Activated CD4-positive, alpha-beta T cell treated with anti-CD3 and anti-CD28 coated beads for 1 hour (primary cell): ENCODE measurements around the gene SLC19A1.
"Not testable (repeated sequence)": the region's sequence is repeated elsewhere in the genome, so short reads cannot be mapped to it uniquely, and the experiment has no call there.

Source experiments
- DNase-seq: peaks from one replicate; pipeline ENCODE4 v3.0.0-alpha.2; 2020

The SLC19A1 gene

GRCh38 chr21:45503226-45503625 lies 39.0 kb downstream of the SLC19A1 start:
- DNase-seq, result not testable (repeated sequence)

GRCh38 chr21:45502600-45502999 lies 39.6 kb downstream of the SLC19A1 start:
- no peak for DNase-seq

- no peak for DNase-seq
Observed at GRCh38 chr21:45502006-45502345, 40.3 kb downstream of the SLC19A1 start.

GRCh38 chr21:45501081-45502005 lies 40.9 kb downstream of the SLC19A1 start:
- DNase-seq, result not testable (repeated sequence)

- DNase-seq, result no peak
Observed at GRCh38 chr21:45499970-45500577, 42.2 kb downstream of the SLC19A1 start.

GRCh38 chr21:45499201-45499750 lies 43.0 kb downstream of the SLC19A1 start:
- DNase-seq, result no peak

GRCh38 chr21:45498646-45499000 lies 43.6 kb downstream of the SLC19A1 start:
- DNase-seq, result no peak

- DNase-seq, result no peak
Observed at GRCh38 chr21:45497846-45498645, 44.2 kb downstream of the SLC19A1 start.

- DNase-seq, result no peak
Observed at GRCh38 chr21:45496968-45497845, 45.0 kb downstream of the SLC19A1 start.

GRCh38 chr21:45496151-45496967 lies 45.9 kb downstream of the SLC19A1 start:
- no peak for DNase-seq

- no peak for DNase-seq
Observed at GRCh38 chr21:45494851-45495680, 47.2 kb downstream of the SLC19A1 start.

GRCh38 chr21:45494135-45494850 lies 47.9 kb downstream of the SLC19A1 start:
- DNase-seq, result no peak

GRCh38 chr21:45493401-45494001 lies 48.7 kb downstream of the SLC19A1 start:
- DNase-seq, result no peak

GRCh38 chr21:45492765-45493164 lies 49.5 kb downstream of the SLC19A1 start:
- DNase-seq, result no peak

- DNase-seq, result no peak
Observed at GRCh38 chr21:45491623-45492022, 50.6 kb downstream of the SLC19A1 start.

- DNase-seq, result no peak
Observed at GRCh38 chr21:45491056-45491455, 51.2 kb downstream of the SLC19A1 start.

GRCh38 chr21:45490049-45490731 lies 52.0 kb downstream of the SLC19A1 start:
- DNase-seq, result no peak

- DNase-seq, result no peak
Observed at GRCh38 chr21:45489722-45489982, 52.6 kb downstream of the SLC19A1 start.
